D721Med (cell line): ENCODE data around the gene HNRNPC.
"Not testable (repeated sequence)": the region's sequence is repeated elsewhere in the genome, so short reads cannot be mapped to it uniquely, and the experiment has no call there.

Experiments used
- DNase-seq: peaks from one replicate; pipeline ENCODE4 v3.0.0; 2011; ENCODE audit warnings: low spot score; ENCODE audit not compliant: insufficient read length
- FAIRE-seq: peaks from 2 replicates; lab custom pipeline; 2011; peaks lifted over from hg19 to GRCh38; lab: Jason Lieb, UNC
- TF ChIP-seq, protein P1 (sequence below): IDR thresholded peaks from 2 replicates; pipeline ENCODE4 v1.5.1; 2012; ENCODE audit warnings: mild to moderate bottlenecking, control low read depth; ENCODE audit not compliant: insufficient read depth; ENCODE audit errors: missing control alignments

HNRNPC gene

DNA sequence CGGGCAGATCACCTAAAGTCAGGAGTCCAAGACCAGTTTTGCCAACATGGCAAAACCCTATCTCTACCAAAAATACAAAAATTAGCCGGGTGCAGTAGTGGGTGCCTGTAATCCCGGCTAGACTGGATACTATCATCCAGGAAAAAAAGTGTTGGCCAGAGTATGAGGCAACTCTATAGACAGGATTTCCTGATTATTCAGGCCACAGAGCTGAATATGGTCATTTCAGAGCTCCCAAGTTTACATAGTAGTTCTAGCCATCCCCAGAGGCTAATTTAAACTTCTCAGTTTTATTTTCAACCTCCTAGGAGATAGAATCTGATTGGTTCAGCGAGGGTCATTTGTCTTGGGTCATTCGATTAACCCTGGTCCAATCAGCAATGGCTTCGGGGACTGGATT lies 17.9 kb upstream of the HNRNPC start:
- FAIRE-seq, result no peak
- TF ChIP-seq, protein P1, sequence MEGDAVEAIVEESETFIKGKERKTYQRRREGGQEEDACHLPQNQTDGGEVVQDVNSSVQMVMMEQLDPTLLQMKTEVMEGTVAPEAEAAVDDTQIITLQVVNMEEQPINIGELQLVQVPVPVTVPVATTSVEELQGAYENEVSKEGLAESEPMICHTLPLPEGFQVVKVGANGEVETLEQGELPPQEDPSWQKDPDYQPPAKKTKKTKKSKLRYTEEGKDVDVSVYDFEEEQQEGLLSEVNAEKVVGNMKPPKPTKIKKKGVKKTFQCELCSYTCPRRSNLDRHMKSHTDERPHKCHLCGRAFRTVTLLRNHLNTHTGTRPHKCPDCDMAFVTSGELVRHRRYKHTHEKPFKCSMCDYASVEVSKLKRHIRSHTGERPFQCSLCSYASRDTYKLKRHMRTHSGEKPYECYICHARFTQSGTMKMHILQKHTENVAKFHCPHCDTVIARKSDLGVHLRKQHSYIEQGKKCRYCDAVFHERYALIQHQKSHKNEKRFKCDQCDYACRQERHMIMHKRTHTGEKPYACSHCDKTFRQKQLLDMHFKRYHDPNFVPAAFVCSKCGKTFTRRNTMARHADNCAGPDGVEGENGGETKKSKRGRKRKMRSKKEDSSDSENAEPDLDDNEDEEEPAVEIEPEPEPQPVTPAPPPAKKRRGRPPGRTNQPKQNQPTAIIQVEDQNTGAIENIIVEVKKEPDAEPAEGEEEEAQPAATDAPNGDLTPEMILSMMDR, result no peak
- DNase-seq, result no peak

DNA sequence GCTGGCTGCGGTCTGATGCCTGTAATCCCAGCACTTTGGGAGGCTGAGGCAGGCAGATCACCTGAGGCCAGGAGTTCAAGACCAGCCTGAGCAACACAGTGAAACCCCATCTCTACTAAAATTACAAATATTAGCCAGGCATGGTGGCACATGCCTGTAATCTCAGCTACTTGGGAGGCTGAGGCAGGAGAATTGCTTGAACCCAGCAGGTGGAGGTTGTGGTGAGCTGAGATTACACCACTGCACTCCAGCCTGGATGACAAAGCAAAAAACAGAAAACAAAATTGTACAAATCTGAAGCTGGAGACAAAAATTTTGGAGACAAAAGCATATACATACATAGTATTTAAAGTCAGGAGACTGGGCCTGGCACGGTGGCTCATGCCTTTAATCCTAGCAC lies 17.3 kb upstream of the HNRNPC start:
- not testable (repeated sequence) for FAIRE-seq

DNA sequence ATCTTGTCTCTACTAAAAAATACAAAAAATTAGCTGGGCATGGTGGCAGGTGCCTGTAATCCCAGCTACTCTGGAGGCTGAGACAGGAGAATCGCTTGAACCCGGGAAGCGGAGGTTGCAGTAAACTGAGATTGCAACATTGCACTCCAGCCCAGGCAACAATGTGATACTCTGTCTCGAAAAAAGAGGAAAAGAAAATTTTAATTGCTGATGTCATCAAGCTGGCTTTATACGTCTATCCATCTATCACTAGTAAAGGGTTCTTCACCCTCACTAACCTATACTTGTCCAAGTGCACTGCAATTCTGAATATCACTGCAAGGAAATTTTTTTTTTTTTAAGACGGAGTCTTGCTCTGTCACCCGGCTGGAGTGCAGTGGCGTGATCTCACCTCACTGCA lies 12.7 kb upstream of the HNRNPC start:
- DNase-seq, FAIRE-seq: not testable (repeated sequence)

More for the DNA sequence above, 17.3 kb upstream of the HNRNPC start:
- DNase-seq, result not testable (repeated sequence)

DNA sequence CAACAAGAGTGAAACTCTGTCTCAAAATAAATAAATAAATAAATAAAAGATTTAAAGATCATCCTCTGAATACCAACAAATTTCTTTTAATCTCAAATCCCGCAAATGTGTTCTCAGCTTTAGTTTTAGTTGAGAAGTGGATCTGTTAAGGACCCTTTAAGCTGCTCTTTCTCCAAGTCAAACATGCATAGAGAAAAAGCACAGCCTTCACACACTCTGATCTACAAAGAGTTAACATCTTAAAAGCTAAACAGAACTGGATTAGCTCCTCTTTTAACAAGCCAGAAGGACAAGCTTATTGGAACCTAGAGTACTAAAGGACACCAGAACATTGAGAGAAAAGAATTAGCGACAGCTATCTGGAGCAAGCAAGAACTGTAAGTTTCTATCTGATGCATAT lies 10.5 kb upstream of the HNRNPC start, which contains the start of gene RPGRIP1:
RPGRIP1 (plus strand) TSS at position 301 of the 400 bp plus-strand sequence. CDS start 7,894 bp downstream, outside the sequence.
- TF ChIP-seq, protein P1, result no peak
- FAIRE-seq (peak; percentile 81), DNase-seq (no peak)

DNA sequence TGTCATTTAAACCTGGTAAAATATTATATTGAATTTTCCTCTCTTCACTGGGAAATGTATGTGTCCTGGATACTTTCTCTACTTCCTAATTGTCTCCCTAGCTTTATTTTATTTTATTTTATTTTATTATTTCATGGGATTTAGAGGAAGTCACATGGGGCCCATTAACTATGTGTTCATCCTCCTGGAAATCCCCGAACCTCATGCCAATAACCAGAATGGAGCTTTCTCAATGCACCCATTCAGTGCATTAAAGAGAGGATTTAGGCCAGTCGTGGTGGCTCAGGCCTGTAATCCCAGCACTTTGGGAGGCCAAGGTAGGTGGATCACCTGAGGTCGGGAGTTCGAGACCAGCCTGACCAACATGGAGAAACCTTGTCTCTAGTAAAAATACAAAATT lies 9.4 kb upstream of the HNRNPC start:
- TF ChIP-seq, protein P1, result no peak
- no peak for DNase-seq
- no peak for FAIRE-seq

DNA sequence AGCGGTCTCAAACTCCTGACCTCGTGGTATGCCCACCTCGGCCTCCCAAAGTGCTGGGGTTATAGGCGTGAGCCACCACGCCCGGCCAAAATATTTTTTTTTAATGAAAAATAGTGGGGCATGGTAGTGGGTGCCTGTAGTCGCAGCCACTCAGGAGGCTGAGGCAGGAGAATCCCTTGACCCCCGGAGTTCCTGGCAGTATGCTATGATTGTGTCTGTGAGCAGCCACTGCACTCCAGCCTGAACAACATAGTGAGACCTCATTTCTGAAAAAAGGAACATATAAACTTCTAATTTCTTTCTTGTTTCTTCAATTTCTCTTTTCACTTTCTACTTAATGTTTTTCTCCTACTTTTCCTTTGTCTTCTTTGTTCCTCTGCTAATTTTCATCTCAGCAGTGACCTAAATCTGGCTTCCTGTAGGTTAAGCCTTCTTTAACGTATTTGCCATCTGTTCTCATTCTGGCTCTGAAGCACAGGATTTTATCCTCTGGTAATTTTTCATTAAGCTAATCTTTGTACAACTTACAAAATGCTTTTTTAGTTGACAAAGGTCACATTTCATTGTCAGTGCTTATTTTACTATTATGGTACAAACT lies 6.1 kb upstream of the HNRNPC start:
- FAIRE-seq (peak; percentile 80), DNase-seq (no peak)
- TF ChIP-seq, protein P1, result no peak

DNA sequence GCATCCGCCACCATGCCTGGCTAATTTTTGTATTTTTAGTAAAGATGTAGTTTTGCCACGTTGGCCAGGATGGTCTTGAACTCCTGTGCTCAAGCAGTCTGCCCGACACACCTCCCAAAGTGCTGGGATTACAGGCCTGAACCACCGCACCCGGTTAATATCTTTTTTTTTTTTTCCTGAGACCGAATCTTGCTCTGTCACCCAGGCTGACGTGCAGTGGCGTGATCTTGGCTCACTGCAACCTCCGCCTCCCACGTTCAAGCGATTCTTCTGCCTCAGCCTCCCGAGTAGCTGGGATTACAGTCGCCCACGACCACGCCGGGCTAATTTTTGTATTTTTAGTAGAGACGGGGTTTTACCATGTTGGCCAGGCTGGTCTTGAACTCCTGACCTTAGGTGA lies 3.4 kb upstream of the HNRNPC start:
- not testable (repeated sequence) for DNase-seq, FAIRE-seq

DNA sequence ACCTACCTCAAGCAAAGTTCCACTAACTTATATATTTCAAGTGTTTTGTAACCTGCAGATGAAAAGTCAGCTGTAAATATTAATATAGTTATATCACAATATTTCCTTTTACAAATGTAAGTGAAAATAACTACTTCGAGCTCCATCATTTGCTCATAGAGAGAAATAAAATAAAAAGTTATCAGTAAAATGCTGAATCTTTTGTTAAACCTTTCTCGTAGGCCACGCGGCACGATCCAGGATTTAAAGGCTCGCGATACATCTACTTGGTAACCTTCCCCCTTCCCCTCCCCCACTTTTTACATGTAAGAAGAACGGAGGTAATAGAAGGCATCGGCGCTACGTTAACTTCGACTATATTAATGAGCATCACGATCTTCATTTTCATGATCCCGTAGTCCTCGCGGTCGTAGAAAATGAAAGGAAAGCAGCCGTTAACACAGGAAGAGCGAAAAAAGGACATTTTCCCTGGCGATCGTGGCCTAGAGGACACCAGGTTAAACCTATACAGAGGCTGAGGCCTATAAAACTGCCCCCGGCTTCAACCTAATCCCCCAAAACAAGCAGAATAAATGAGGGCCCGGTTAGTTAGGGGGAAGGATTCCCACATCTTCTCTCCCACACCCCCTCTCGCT lies 508 bp downstream of the HNRNPC start:
- DNase-seq (no peak), FAIRE-seq (no peak)
- TF ChIP-seq, protein P1, result no peak
